Measurements from ENCODE around the gene CASS4.

DNA sequence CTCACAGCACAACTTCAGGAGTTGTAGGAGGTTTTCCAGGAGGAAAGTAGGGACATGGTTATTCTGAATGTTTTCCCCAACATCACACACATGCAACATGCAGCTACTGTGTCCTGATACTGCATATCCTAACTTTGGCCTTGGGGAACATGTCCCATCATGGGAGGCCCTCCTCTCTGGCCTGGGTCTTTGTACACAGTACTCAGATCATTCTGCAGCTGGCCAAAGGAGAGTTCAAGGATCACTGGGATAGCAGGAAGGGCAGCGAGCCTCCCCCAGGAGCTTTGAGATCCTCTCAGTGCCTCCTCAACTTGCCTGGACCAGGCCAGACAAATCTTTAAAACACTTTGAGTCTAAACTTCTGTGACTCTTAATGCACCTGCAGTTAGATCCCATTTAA, 12.9 kb downstream of the CASS4 start:
- no peak for TF ChIP-seq GATA2 (IDR thresholded peaks at IDR 0.05; ENCODE audit: low read depth, low read length)
- no peak for TF ChIP-seq GATA3 (IDR thresholded peaks at IDR 0.05; ENCODE audit: low read depth, low read length)

Measured in SH-SY5Y (cell line).